Prostate gland (tissue), 2 donors: ENCODE results near the gene EPOP. TPM values are rescaled to one million over a fixed set of nuclear protein-coding genes. Genes with fewer than 3 reads are reported as not detected.

Experiments used
- DNase-seq: peaks from one replicate; pipeline ENCODE4 v3.0.0-alpha.2; 2019; ENCODE audit warnings: low spot score
- H3K27ac ChIP-seq, 2 donors: fragments of 200-600 bp; sonication (generic); 2 replicates each; pipeline ENCODE4 v1.5.1; 2017 to 2019
- H3K27me3 ChIP-seq: fragments of 200-600 bp; sonication (generic); replicated peaks from 2 replicates; pipeline ENCODE4 v1.5.1; 2019; ENCODE audit not compliant: insufficient read depth
- H3K36me3 ChIP-seq, 2 donors: fragments of 200-600 bp; sonication (generic); 1 replicate in 1 of 2; 2 replicates in 1 of 2; pipeline versions ENCODE4 v1.5.1 to v1.8.1; 2017 to 2019
- H3K4me1 ChIP-seq: fragments of 200-600 bp; sonication (generic); replicated peaks from 2 replicates; pipeline ENCODE4 v1.5.1; 2019
- H3K4me3 ChIP-seq, 2 donors: fragments of 200-600 bp; sonication (generic); 2 replicates each; pipeline ENCODE4 v1.5.1; 2017 to 2019
- H3K9me3 ChIP-seq: fragments of 200-600 bp; sonication (generic); 2 replicates; pipeline ENCODE4 v1.5.1; 2017
- CTCF ChIP-seq, 4 experiments: fragments of 200-600 bp in 2 of 4; fragments of 450-650 bp in 2 of 4; sonication (generic) in 2 of 4; IDR thresholded peaks; 1 replicate in 3 of 4; 2 replicates in 1 of 4; pipeline ENCODE4 v1.5.1; 2016 to 2019; ENCODE audit warnings: antibody characterized with exemption in 4 of 4, mild to moderate bottlenecking in 2 of 4, moderate library complexity in 2 of 4
- POLR2A ChIP-seq: fragments of 450-650 bp; IDR thresholded peaks from one replicate; pipeline ENCODE4 v1.6.1; 2016; ENCODE audit warnings: antibody characterized with exemption, mild to moderate bottlenecking
- POLR2AphosphoS5 ChIP-seq: sonication (generic); formaldehyde crosslinking; IDR thresholded peaks from one replicate; pipeline ENCODE4 v1.6.1; 2017; ENCODE audit warnings: antibody characterized with exemption
- WGBS: methylation state at CpG from one replicate; pipeline ENCODE4 v1.1.5; 2018; 5-methylcytosine and 5-hydroxymethylcytosine counted together
- intact Hi-C: fragments of 100-400 bp; cut with DNase I; formaldehyde crosslinking; loops from one replicate; pipeline ENCODE4 v1.14.2; 2022
- total RNA-seq, 2 donors: library from RNA; depleted of rRNA; stranded (reverse); fragments of >200 nt; gene quantifications; one replicate each; pipeline ENCODE4 v1.1.0, GENCODE V29; 2016

The EPOP gene
- total RNA-seq, 2 donors from 2014 or later: 4.1 to 11.0 TPM

GRCh38 chr17:38685491-38685890 lies 10.7 kb upstream of the EPOP start:
- Histone ChIP-seq H3K36me3 (no peaks in the 10 kb centered on the region), H3K4me1 (no peaks in the 10 kb centered on the region), H3K9me3 (no peaks in the 10 kb centered on the region), H3K4me3 (no peak overlapping the region), H3K27ac (no peak overlapping the region), H3K27me3 (no peaks in the 10 kb centered on the region)
- WGBS: 81% methylated on average over 12 of the region's 12 CpGs
- no peak for DNase-seq
- intact Hi-C loops: no loop called here
- no peak for TF ChIP-seq CTCF (IDR thresholded peaks at IDR 0.05)
- no peak for TF ChIP-seq POLR2A
- TF ChIP-seq POLR2AphosphoS5: no peak

GRCh38 chr17:38681096-38681495 lies 6.3 kb upstream of the EPOP start:
- 86% methylated on average over 3 of the region's 3 CpGs for WGBS
- Histone ChIP-seq H3K4me1 (no peaks in the 10 kb centered on the region), H3K27me3 (no peaks in the 10 kb centered on the region), H3K36me3 (no peaks in the 10 kb centered on the region), H3K27ac (no peak overlapping the region), H3K4me3 (no peak overlapping the region), H3K9me3 (no peaks in the 10 kb centered on the region)
- intact Hi-C loops: no loop called here
- DNase-seq: no peak
- TF ChIP-seq POLR2AphosphoS5 (no peak), CTCF (IDR thresholded peaks at IDR 0.05) (no peak), POLR2A (no peak)

- no peaks in the 10 kb centered on the region for H3K27me3 ChIP-seq
- no peaks in the 10 kb centered on the region for H3K9me3 ChIP-seq
- H3K27ac ChIP-seq: no peak overlapping the region
- H3K4me1 ChIP-seq: peaks cover 3% of the 10 kb centered on the region
- H3K4me3 ChIP-seq: no peak overlapping the region
- H3K36me3 ChIP-seq: no peaks in the 10 kb centered on the region
- DNase-seq: no peak
- 94% methylated on average over 6 of the region's 6 CpGs for WGBS
- intact Hi-C loops: loop anchor here (2.0 kb wide), 1 partner anchor 57 kb away; no protein-coding TSS in a partner anchor
- TF ChIP-seq CTCF (IDR thresholded peaks at IDR 0.05): no peak
- no peak for TF ChIP-seq POLR2AphosphoS5
- TF ChIP-seq POLR2A: no peak
These were observed 3.1 kb upstream of the EPOP start for GRCh38 chr17:38677819-38678218.

- peak; percentile 75 for DNase-seq
- TF ChIP-seq POLR2AphosphoS5: peak; percentile 77
- TF ChIP-seq POLR2A: no peak
- TF ChIP-seq CTCF (IDR thresholded peaks at IDR 0.05): peak; percentile 68 to 99 (median 90)
- Histone ChIP-seq H3K4me3 (no peak overlapping the region), H3K9me3 (no peaks in the 10 kb centered on the region), H3K27ac (no peak overlapping the region), H3K4me1 (peaks cover 3% of the 10 kb centered on the region), H3K27me3 (no peaks in the 10 kb centered on the region), H3K36me3 (no peaks in the 10 kb centered on the region)
- intact Hi-C loops: loop anchor here (2.0 kb wide), 1 partner anchor 58 kb away; no protein-coding TSS in a partner anchor
- WGBS: 15% methylated on average over 9 of the region's 9 CpGs
These were observed 2.1 kb upstream of the EPOP start for GRCh38 chr17:38676706-38677504.
